Muscle of leg (tissue), 16 donors: ENCODE measurements around the gene OGFOD2. TPM values are rescaled to one million over a fixed set of nuclear protein-coding genes. Genes with fewer than 3 reads are reported as not detected.

Experiments used
- DNase-seq: peaks from one replicate; pipeline ENCODE4 v3.0.0; 2013
- H3K27ac ChIP-seq: one replicate; pipeline ENCODE4 v1.5.1; 2013; ENCODE audit warnings: mild to moderate bottlenecking, low read length, control low read depth
- H3K27me3 ChIP-seq: one replicate; pipeline ENCODE4 v1.6.1; 2013; ENCODE audit warnings: low read length; ENCODE audit not compliant: control insufficient read depth, insufficient read depth
- H3K36me3 ChIP-seq: one replicate; pipeline ENCODE4 v1.6.1; 2013; ENCODE audit warnings: low read length; ENCODE audit not compliant: control insufficient read depth, insufficient read depth
- H3K4me1 ChIP-seq: one replicate; pipeline ENCODE4 v1.6.1; 2013; ENCODE audit warnings: low read length; ENCODE audit not compliant: control insufficient read depth, insufficient read depth
- H3K4me3 ChIP-seq: one replicate; pipeline ENCODE4 v1.5.1; 2013; ENCODE audit warnings: low read length, control low read depth
- H3K9me3 ChIP-seq: replicated peaks from 2 replicates; pipeline ENCODE4 v1.6.1; 2013; ENCODE audit warnings: low read depth, low read length; ENCODE audit not compliant: control insufficient read depth
- WGBS: methylation state at CpG from one replicate; pipeline ENCODE4 v1.1.5; 2013; ENCODE audit warnings: missing lambda C conversion rate; ENCODE audit not compliant: insufficient coverage; 5-methylcytosine and 5-hydroxymethylcytosine counted together
- long read RNA-seq, 11 donors: transcript quantifications; one replicate each; lab custom pipeline, GENCODE V29; 2026
- polyA plus RNA-seq, 8 donors: library from polyadenylated mRNA; unstranded; fragments of 120-200 nt; gene quantifications; one replicate each; pipeline versions ENCODE4 v1.2.1 to v1.2.3, GENCODE V29; 2013; ENCODE audit warnings: inconsistent platforms in 1 of 8, low replicate concordance in 1 of 8; ENCODE audit not compliant: insufficient read length in 8 of 8, insufficient read depth in 1 of 8
- total RNA-seq: library from RNA; stranded (reverse); fragments of 120-200 nt; gene quantifications from one replicate; pipeline ENCODE4 v1.2.4, GENCODE V29; 2013

The OGFOD2 gene
- total RNA-seq (5.1 TPM), polyA plus RNA-seq (10 to 100 TPM; 10.2 to 13.8 (median 11.5) TPM)
- long read RNA-seq, donor 1, result 0 reads
- long read RNA-seq, donor 2, result 0 reads
- long read RNA-seq, donor 3, partial matches to known transcripts, result 0 of 2 reads
- long read RNA-seq, donor 3, other reads (novel, unspliced or antisense), result 0 of 2 reads
- long read RNA-seq, donor 4, partial matches to known transcripts, result 0 of 4 reads
- long read RNA-seq, donor 4, other reads (novel, unspliced or antisense), result 0 of 4 reads
- long read RNA-seq, donor 5, partial matches to known transcripts, result 0 of 4 reads
- long read RNA-seq, donor 5, other reads (novel, unspliced or antisense), result 0 of 4 reads
- long read RNA-seq, donor 6, partial matches to known transcripts, result 0 of 4 reads
- long read RNA-seq, donor 6, other reads (novel, unspliced or antisense), result 0 of 4 reads
- long read RNA-seq, donor 7, partial matches to known transcripts, result 0 of 2 reads
- long read RNA-seq, donor 7, other reads (novel, unspliced or antisense), result 0 of 2 reads
- long read RNA-seq, donor 8, partial matches to known transcripts, result 0 of 2 reads
- long read RNA-seq, donor 8, other reads (novel, unspliced or antisense), result 0 of 2 reads
- long read RNA-seq, donor 9, partial matches to known transcripts, result 0 of 3 reads
- long read RNA-seq, donor 9, other reads (novel, unspliced or antisense), result 0 of 3 reads
- long read RNA-seq, donor 10, partial matches to known transcripts, result 0 of 1 reads
- long read RNA-seq, donor 10, other reads (novel, unspliced or antisense), result 0 of 1 reads
- long read RNA-seq, donor 11, result 0 reads

DNA sequence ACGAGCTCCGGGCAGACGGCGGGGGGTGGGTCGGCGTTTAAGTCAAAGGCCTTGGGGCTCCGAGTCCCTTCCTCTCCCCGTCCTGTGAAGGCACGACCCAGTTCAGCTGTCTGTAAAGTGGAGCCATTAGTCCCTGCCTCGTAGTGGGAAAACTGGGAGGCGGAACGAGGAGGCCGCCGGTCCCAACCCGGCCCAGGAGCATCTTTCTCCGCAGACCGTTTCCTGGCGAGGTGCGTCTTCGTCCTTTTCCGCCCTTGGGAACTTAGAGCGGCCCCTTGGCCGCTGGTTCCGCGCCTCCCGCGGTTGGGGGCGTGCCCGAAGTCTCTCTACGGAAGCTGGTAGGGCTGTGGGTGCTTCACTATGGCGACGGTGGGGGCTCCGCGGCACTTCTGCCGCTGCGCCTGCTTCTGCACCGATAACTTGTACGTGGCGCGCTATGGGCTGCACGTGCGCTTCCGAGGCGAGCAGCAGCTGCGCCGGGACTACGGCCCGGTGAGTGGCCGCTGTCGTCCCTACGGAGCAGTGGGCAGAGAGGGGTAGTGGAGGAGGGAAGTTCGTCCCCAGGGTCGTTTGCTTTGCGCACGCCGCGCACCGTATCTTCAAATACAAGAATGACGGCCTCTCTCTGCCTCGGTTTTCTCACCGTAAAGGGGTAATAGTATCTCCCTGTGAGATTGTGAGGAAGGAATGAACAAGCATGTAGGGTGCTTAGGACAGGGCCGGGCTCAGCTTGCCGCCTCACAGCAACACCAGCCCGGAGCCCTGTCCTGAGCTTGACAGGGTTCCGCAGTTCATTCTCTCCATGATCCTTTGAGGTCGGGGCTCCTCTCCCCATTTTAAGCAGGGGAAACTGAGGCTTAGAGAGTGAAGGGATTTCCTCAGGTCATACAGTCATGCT lies at the start of gene OGFOD2:
Gene OGFOD2, plus strand, starts transcription at position 353 of the 898 bp plus-strand sequence. Its CDS starts 8 bp downstream, at position 361.
- H3K9me3 ChIP-seq, result no peaks in the 10 kb centered on the region
- peak within 1 kb of the TSS; percentile 92 for H3K4me3 ChIP-seq
- under 1% methylated on average over 53 of the region's 66 CpGs for WGBS
- H3K27ac ChIP-seq, result peak within 1 kb of the TSS; percentile 100
- H3K27me3 ChIP-seq, result no peaks in the 10 kb centered on the region
- peak; percentile 97 for DNase-seq
- H3K4me1 ChIP-seq, result peaks cover 31% of the 10 kb centered on the region
- H3K36me3 ChIP-seq, result peaks cover 24% of the 10 kb centered on the region

DNA sequence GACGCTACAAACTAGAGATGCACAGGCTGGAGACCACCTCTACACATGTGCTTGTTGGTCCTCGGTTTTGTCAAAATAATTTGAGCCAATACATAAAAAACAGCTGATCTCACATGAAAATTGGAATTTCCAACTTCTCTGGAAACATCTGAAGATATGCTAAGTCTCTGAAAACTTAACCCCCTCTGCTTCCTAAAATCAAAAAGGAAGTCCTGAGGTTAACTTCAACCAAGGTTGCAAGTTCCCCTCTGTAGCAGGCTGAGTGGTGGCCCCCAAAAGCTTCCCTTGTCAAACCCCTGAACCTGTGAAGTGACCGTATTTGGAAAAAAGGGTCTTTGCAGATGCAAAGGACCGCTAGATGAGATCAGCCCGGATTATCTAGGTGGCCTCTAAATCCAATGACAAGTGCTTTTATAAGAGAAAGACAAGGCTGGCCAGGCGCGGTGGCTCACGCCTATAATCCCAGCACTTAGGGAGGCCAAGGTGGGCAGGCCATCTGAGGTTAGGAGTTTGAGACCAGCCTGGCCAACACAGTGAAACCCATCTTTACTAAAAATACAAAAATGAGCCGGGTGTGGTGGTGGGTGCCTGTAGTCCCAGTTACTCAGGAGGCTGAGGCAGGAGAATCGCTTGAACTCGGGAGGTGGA lies 47.2 kb upstream of the OGFOD2 start:
- H3K27me3 ChIP-seq, result no peaks in the 10 kb centered on the region
- no peak overlapping the region for H3K4me3 ChIP-seq
- peaks cover 35% of the 10 kb centered on the region for H3K4me1 ChIP-seq
- WGBS, result 26% methylated on average over 2 of the region's 11 CpGs
- peak overlapping the region; percentile 70 for H3K27ac ChIP-seq
- H3K9me3 ChIP-seq, result no peaks in the 10 kb centered on the region
- DNase-seq, result no peak
- no peaks in the 10 kb centered on the region for H3K36me3 ChIP-seq

DNA sequence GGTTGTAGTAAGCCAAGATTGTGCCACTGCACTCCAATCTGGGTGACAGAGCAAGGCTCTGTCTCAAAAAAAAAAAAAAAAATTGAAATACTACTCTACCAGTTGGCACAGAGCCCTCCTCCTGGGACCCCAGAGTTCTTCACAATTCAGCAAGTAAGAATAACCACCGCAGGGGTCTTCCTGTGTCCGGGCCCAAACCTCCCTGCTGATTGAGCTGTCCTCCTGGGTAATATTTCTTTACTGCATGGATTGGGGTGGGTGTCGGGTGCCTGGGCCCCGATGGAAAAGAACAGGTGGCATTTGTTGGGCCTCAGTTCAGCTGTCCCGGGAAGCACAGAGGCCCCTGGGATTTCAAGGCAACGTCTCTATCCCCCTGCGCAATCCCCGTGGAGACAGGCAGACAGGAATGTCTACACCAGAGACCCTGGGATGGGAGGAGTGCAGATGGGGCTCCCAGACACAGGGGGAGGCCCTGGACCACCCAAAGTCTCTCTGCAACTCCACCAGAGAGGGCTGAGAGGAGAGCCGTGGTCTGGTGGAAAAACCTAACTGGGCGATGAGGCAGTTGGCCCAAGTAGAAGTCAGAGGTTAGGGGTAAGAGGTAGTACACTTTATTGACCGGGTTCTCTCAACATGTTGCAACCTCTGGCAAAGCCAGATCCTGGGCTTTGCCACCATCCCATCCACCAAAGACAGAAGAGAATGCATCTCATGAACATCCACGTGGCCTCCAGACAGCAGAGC lies 46.5 kb upstream of the OGFOD2 start:
- H3K4me3 ChIP-seq, result no peak overlapping the region
- H3K36me3 ChIP-seq, result no peaks in the 10 kb centered on the region
- H3K27me3 ChIP-seq, result no peaks in the 10 kb centered on the region
- H3K4me1 ChIP-seq, result peaks cover 35% of the 10 kb centered on the region
- 20% methylated on average over 1 of the region's 12 CpGs for WGBS
- H3K9me3 ChIP-seq, result no peaks in the 10 kb centered on the region
- peak overlapping the region; percentile 88 for H3K27ac ChIP-seq
- peak; percentile 58 for DNase-seq

DNA sequence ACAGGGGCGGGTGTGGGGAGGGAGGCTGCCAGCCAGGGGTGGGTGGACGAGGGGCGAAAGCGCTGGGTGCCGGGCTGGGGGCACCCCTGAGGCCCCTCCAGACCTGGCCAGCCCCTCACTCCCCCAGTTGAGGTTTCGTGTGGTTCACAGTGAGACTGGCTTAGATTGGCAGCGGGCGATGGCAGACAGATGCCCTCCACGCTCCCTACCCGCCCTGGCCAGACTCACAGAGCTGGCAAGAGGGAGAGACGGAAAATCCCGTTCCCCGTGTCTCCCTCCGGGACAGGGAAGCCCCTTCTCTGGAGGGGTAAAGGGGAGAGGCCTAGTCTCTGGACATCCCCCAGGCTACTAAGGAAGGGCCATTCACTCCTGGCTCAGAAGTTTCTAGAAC lies 45.9 kb upstream of the OGFOD2 start:
- H3K4me3 ChIP-seq, result no peak overlapping the region
- H3K4me1 ChIP-seq, result peaks cover 35% of the 10 kb centered on the region
- peak overlapping the region; percentile 88 for H3K27ac ChIP-seq
- WGBS, result 86% methylated on average over 8 of the region's 14 CpGs
- H3K27me3 ChIP-seq, result no peaks in the 10 kb centered on the region
- no peak for DNase-seq
- H3K9me3 ChIP-seq, result no peaks in the 10 kb centered on the region
- H3K36me3 ChIP-seq, result no peaks in the 10 kb centered on the region

DNA sequence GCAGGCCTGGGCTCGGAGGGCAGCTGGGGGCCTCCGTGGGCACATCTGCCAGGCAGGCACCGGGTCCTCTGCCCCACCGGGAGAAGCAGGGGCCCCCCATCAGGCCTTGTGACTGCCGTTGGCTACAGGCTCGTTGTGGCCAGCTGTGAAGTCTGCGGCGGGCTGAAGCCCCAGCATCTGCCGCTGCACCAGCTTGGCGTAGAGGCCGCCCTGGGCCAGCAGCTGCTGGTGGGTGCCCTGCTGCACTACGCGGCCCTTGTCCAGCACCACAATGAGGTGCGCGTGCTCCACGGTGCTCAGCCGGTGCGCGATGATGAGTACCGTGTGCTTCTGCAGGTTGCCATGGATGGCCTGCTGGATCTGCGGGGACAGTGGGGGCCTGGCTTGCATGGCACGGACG lies 45.2 kb upstream of the OGFOD2 start:
- no peaks in the 10 kb centered on the region for H3K36me3 ChIP-seq
- H3K9me3 ChIP-seq, result no peaks in the 10 kb centered on the region
- peaks cover 35% of the 10 kb centered on the region for H3K4me1 ChIP-seq
- no peak overlapping the region for H3K4me3 ChIP-seq
- peak overlapping the region; percentile 88 for H3K27ac ChIP-seq
- no peak for DNase-seq
- H3K27me3 ChIP-seq, result no peaks in the 10 kb centered on the region
- WGBS, result 89% methylated on average over 23 of the region's 23 CpGs

DNA sequence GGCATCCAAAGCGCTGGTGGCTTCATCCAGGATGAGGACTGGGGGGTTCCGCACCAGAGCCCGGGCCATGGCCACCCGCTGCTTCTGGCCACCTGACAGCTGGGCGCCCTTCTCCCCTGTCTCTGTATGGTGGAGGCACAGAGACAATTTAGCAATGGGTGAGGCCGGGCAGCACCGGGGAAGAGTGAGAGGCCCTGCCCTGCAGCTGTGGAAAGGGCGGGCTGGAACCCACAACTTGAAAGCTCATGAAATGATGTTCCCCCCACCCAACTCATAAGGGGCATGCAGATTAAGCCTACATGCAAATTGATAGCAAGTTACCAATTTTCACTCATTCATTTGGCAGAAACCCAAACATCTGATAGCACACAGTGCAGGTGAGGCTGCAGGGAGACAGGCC lies 42.8 kb upstream of the OGFOD2 start:
- DNase-seq, result no peak
- Histone ChIP-seq H3K4me1 (peaks cover 44% of the 10 kb centered on the region), H3K36me3 (no peaks in the 10 kb centered on the region), H3K9me3 (no peaks in the 10 kb centered on the region), H3K27me3 (no peaks in the 10 kb centered on the region), H3K27ac (no peak overlapping the region), H3K4me3 (no peak overlapping the region)
- 88% methylated on average over 8 of the region's 8 CpGs for WGBS

DNA sequence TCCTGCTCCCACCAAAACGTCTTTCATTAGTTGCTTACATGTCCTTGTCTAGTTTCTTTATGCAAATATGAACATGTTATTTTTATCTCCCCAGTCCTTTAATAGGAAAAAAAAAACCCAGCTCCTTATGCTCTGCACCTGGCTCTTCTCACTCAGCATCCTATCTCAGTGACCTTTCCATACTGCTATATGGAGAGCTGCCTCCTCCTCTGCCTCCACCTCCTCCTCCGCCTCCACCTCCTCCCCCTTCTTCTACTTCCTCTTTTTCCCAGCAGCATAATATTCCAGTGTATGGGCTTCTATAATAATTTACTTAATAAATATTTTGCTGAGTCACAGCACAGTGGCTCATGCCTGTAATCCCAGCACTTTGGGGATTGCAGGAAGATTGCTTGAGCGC lies 40.3 kb upstream of the OGFOD2 start:
- peak overlapping the region; percentile 58 for H3K27ac ChIP-seq
- WGBS, result no CpG with 5 or more reads among the region's 3 CpGs
- no peaks in the 10 kb centered on the region for H3K36me3 ChIP-seq
- DNase-seq, result no peak
- H3K9me3 ChIP-seq, result no peaks in the 10 kb centered on the region
- no peaks in the 10 kb centered on the region for H3K27me3 ChIP-seq
- H3K4me3 ChIP-seq, result no peak overlapping the region
- H3K4me1 ChIP-seq, result peaks cover 20% of the 10 kb centered on the region

DNA sequence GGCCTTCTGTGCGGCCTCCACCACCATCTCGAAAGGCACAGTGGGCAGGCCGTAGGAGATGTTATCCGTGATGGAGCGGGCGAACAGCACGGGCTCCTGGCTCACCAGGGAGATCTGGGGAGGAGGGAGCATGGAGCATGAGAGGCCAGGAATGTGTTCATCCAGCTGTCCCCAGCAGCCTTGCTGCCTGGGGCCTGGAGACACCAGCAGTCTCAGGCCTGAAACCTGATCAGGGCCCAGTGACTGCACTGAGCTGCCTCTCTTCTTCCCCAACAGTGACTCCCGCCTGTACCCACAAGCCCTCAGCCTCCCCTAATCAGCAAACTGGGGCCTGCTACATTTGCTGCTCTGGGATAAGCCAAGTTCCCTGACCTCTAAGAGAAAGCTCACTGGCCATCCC lies 39.7 kb upstream of the OGFOD2 start:
- peak overlapping the region; percentile 77 for H3K27ac ChIP-seq

DNA sequence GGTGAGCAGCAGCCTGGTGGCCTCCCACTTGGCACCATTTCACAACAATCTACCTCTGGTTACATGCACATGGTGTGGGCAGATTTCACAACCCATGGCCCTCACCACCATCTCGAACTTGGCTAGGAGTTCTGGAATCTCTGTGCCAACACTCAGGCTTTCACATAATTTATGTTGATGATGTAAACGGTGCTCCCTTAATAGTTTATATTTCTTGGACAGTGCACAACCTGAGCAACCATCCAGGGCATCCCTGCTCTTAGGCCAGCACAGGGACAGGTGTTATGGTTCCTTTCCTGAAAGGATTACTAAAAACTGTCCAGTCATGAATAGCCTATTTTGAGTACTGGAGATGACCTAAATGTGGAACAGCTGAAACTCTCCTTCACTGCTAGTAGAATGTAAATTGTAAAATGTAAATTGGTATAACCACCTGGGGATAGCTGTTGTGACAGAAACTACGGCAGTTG lies 37.4 kb upstream of the OGFOD2 start:
- H3K9me3 ChIP-seq, result no peaks in the 10 kb centered on the region
- peaks cover 9% of the 10 kb centered on the region for H3K4me1 ChIP-seq
- H3K27ac ChIP-seq, result no peak overlapping the region
- H3K36me3 ChIP-seq, result no peaks in the 10 kb centered on the region
- no peak overlapping the region for H3K4me3 ChIP-seq
- no peaks in the 10 kb centered on the region for H3K27me3 ChIP-seq
- DNase-seq, result no peak
- WGBS, result no CpG with 5 or more reads among the region's 3 CpGs

More for the DNA sequence above, 39.7 kb upstream of the OGFOD2 start:
- DNase-seq, result peak; percentile 66
- H3K4me1 ChIP-seq, result peaks cover 14% of the 10 kb centered on the region
- no peak overlapping the region for H3K4me3 ChIP-seq
- no peaks in the 10 kb centered on the region for H3K27me3 ChIP-seq
- 72% methylated on average over 8 of the region's 8 CpGs for WGBS
- no peaks in the 10 kb centered on the region for H3K9me3 ChIP-seq
- no peaks in the 10 kb centered on the region for H3K36me3 ChIP-seq
